ENCODE data around the gene ATP6V0A1. TPM values are rescaled to one million over a fixed set of nuclear protein-coding genes. Genes with fewer than 3 reads are reported as not detected.
A peak's percentile ranks its signal among the peaks of the same experiment; 100 is the strongest.
"Not testable (repeated sequence)": the region's sequence is repeated elsewhere in the genome, so short reads cannot be mapped to it uniquely, and the experiment has no call there.

Gene ATP6V0A1
- total RNA-seq, 1 donor from 2014 or later = 16.9 TPM

GRCh38 chr17:42537826-42538451 is 79.3 kb downstream of the ATP6V0A1 start:
- Mint-ChIP-seq H3K9me3 (no peaks in the 10 kb centered on the region), H3K36me3 (ENCODE audit: low read depth) (peaks cover 20% of the 10 kb centered on the region), H3K4me1 (peaks cover 32% of the 10 kb centered on the region), H3K4me3 (peak overlapping the region; percentile 79), H3K27me3 (peaks cover 6% of the 10 kb centered on the region), H3K27ac (peak overlapping the region; percentile 84)
- no peak for DNase-seq
- intact Hi-C loops (cut with micrococcal nuclease) = loop anchor here (2.0 kb wide), 1 partner anchor 17 kb away; no protein-coding TSS in a partner anchor

- H3K4me1 Mint-ChIP-seq = peaks cover 30% of the 10 kb centered on the region
Observed at GRCh38 chr17:42538482-42538881, 79.8 kb downstream of the ATP6V0A1 start.

GRCh38 chr17:42540558-42540957 is 81.9 kb downstream of the ATP6V0A1 start:
- DNase-seq; H3K27me3 Mint-ChIP-seq; H3K9me3 Mint-ChIP-seq; intact Hi-C loops (cut with micrococcal nuclease): not testable (repeated sequence)
- Mint-ChIP-seq H3K27ac (peak overlapping the region; percentile 74), H3K4me1 (peaks cover 26% of the 10 kb centered on the region), H3K36me3 (ENCODE audit: low read depth) (peaks cover 20% of the 10 kb centered on the region), H3K4me3 (peak overlapping the region; percentile 44)

More at GRCh38 chr17:42538482-42538881, 79.8 kb downstream of the ATP6V0A1 start:
- peaks cover 20% of the 10 kb centered on the region for H3K36me3 Mint-ChIP-seq (ENCODE audit: low read depth)
- no peaks in the 10 kb centered on the region for H3K9me3 Mint-ChIP-seq
- H3K4me3 Mint-ChIP-seq = no peak overlapping the region
- peaks cover 4% of the 10 kb centered on the region for H3K27me3 Mint-ChIP-seq
- intact Hi-C loops (cut with micrococcal nuclease) = no loop called here
- no peak for DNase-seq
- H3K27ac Mint-ChIP-seq = no peak overlapping the region

GRCh38 chr17:42541041-42541833 is 82.6 kb downstream of the ATP6V0A1 start:
- peaks cover 22% of the 10 kb centered on the region for H3K4me1 Mint-ChIP-seq
- H3K27ac Mint-ChIP-seq = peak overlapping the region; percentile 74
- no peaks in the 10 kb centered on the region for H3K9me3 Mint-ChIP-seq
- H3K27me3 Mint-ChIP-seq = no peaks in the 10 kb centered on the region
- intact Hi-C loops (cut with micrococcal nuclease) = no loop called here
- peak overlapping the region; percentile 44 for H3K4me3 Mint-ChIP-seq
- no peak for DNase-seq
- peaks cover 20% of the 10 kb centered on the region for H3K36me3 Mint-ChIP-seq (ENCODE audit: low read depth)

DNA sequence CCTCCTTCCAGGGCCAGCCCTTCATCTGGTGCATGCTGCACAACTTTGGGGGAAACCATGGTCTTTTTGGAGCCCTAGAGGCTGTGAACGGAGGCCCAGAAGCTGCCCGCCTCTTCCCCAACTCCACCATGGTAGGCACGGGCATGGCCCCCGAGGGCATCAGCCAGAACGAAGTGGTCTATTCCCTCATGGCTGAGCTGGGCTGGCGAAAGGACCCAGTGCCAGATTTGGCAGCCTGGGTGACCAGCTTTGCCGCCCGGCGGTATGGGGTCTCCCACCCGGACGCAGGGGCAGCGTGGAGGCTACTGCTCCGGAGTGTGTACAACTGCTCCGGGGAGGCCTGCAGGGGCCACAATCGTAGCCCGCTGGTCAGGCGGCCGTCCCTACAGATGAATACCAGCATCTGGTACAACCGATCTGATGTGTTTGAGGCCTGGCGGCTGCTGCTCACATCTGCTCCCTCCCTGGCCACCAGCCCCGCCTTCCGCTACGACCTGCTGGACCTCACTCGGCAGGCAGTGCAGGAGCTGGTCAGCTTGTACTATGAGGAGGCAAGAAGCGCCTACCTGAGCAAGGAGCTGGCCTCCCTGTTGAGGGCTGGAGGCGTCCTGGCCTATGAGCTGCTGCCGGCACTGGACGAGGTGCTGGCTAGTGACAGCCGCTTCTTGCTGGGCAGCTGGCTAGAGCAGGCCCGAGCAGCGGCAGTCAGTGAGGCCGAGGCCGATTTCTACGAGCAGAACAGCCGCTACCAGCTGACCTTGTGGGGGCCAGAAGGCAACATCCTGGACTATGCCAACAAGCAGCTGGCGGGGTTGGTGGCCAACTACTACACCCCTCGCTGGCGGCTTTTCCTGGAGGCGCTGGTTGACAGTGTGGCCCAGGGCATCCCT is 84.8 kb downstream of the ATP6V0A1 start:
- H3K4me1 Mint-ChIP-seq = peaks cover 16% of the 10 kb centered on the region
- no peaks in the 10 kb centered on the region for H3K27me3 Mint-ChIP-seq
- intact Hi-C loops (cut with micrococcal nuclease) = no loop called here
- H3K9me3 Mint-ChIP-seq = no peaks in the 10 kb centered on the region
- no peak overlapping the region for H3K27ac Mint-ChIP-seq
- peaks cover 17% of the 10 kb centered on the region for H3K36me3 Mint-ChIP-seq (ENCODE audit: low read depth)
- no peak overlapping the region for H3K4me3 Mint-ChIP-seq
- no peak for DNase-seq

- no peak for DNase-seq
- Mint-ChIP-seq H3K4me1 (peaks cover 23% of the 10 kb centered on the region), H3K9me3 (no peaks in the 10 kb centered on the region), H3K36me3 (ENCODE audit: low read depth) (peaks cover 11% of the 10 kb centered on the region), H3K27me3 (no peaks in the 10 kb centered on the region), H3K27ac (no peak overlapping the region), H3K4me3 (no peak overlapping the region)
- intact Hi-C loops (cut with micrococcal nuclease) = no loop called here
Observed at GRCh38 chr17:42544874-42545283, 86.2 kb downstream of the ATP6V0A1 start.

DNA sequence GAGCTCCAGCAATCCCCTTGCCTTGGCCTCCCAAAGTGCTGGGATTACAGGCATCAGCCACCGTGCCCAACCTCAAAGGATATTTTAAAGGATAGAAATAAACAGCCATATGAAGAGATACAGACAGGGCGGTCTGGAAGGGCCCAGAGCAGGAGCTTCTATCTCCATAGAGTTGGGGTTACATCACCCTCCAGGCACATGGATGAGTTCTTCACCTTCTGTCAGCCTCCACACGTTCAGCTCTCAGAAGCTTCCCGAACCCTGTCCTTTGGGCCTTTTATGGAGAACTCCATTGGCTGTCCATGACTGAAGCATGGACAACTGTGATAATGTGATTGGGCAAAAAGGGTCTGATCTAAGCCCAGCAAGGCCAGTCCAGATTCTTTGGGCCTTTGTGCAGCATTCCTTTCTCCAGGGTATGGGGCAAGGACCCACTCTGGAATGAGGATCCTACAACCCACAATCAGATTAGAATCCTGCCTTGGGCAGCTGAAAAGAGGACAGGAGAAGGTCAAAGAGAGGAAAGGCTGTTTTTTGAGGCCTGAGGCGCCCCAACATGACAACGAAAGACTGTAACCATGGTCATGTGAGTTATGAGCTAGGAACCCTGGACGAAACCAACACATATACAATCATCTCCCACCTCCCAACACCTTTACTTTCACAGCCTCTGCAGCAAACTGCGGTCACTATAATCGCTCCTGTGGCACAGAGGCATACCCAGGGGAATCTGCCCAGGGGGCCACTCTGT is 87.3 kb downstream of the ATP6V0A1 start:
- H3K36me3 Mint-ChIP-seq (ENCODE audit: low read depth); H3K4me3 Mint-ChIP-seq; intact Hi-C loops (cut with micrococcal nuclease); DNase-seq; H3K27ac Mint-ChIP-seq; H3K27me3 Mint-ChIP-seq; H3K9me3 Mint-ChIP-seq: not testable (repeated sequence)
- peaks cover 18% of the 10 kb centered on the region for H3K4me1 Mint-ChIP-seq

DNA sequence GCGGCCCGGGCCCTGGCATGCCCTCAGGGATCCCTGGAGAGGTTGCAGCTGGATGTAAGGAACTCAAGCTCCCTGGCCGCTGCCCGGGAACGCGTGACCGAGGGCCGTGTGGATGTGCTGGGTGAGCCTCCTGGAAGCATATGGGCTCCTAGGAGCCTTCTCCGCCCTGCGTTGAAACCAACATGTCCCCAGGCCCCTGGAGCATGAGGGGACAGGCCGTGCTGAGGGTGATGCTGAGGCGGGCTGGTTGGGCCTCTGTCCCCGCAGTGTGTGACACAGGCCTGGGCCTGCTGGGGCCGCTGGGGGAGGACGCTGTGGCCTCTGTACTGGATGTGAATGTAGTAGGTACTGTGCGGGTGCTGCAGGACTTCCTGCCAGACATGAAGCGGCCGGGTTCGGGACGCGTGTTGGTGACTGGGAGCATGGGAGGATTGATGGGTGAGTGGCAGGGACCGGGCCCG is 88.4 kb downstream of the ATP6V0A1 start:
- H3K27me3 Mint-ChIP-seq = no peaks in the 10 kb centered on the region
- H3K9me3 Mint-ChIP-seq = no peaks in the 10 kb centered on the region
- H3K4me3 Mint-ChIP-seq = no peak overlapping the region
- no peak overlapping the region for H3K27ac Mint-ChIP-seq
- H3K36me3 Mint-ChIP-seq (ENCODE audit: low read depth) = no peaks in the 10 kb centered on the region
- intact Hi-C loops (cut with micrococcal nuclease) = no loop called here
- DNase-seq = no peak
- peaks cover 11% of the 10 kb centered on the region for H3K4me1 Mint-ChIP-seq

DNA sequence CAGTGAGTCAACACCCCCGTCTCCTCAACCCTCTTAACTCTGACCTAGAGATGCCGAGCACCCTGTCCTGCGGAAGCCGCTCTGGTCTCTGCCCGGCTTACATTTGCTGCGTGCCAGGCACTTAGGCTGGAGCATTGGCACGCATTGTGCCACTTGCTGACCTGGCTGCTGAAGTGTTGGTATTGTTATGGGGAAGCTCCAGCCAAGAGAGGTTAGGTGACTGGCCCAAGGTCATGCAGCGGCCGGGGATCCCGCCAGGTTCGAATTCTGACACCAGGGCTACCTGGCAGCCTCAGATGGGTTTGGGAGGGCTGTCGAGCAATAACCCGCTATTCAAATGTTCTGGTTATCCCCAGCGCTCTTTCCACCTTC is 89.0 kb downstream of the ATP6V0A1 start:
- H3K4me1 Mint-ChIP-seq = peaks cover 11% of the 10 kb centered on the region
- DNase-seq = no peak
- H3K27ac Mint-ChIP-seq = no peak overlapping the region
- H3K27me3 Mint-ChIP-seq = no peaks in the 10 kb centered on the region
- no peak overlapping the region for H3K4me3 Mint-ChIP-seq
- H3K9me3 Mint-ChIP-seq = no peaks in the 10 kb centered on the region
- intact Hi-C loops (cut with micrococcal nuclease) = no loop called here
- no peaks in the 10 kb centered on the region for H3K36me3 Mint-ChIP-seq (ENCODE audit: low read depth)

GRCh38 chr17:42548070-42548837 is 89.6 kb downstream of the ATP6V0A1 start:
- H3K4me3 Mint-ChIP-seq = peak overlapping the region; percentile 32
- intact Hi-C loops (cut with micrococcal nuclease) = no loop called here

DNA sequence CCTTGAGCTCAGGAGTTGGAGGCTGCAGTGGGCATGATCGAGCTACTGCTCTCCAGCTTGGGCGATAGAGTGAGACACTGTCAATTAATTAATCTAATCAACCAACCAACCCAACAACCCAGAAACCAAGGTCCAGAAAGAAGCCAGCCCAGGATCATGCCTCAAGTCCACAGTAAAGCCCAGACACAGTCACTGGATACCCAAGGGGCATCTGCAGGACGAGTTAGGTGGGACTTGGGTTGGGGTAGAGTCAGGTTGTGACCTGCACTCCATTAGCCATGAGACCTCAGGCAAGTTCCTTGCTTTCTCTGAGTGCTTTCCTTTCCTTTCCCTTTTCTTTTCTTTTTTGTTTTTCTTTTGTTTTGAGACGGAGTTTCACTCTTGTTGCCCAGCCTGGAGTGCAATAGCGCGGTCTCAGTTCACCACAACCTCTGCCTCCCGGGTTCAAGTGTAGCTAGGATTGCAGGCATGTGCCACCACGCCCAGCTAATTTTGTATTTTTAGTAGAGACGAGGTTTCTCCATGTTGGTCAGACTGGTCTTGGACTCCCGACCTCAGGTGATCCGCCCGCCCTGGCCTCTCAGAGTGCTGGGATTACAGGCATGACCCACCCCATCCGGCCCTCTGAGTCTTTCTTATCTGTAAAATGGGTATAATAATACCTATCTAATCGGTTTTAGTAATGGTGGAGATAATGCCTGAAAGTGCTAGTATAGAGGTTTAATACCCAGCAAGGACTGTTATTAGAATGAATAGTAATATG is 90.5 kb downstream of the ATP6V0A1 start:
- H3K9me3 Mint-ChIP-seq = no peaks in the 10 kb centered on the region
- H3K4me1 Mint-ChIP-seq = peaks cover 13% of the 10 kb centered on the region
- peak overlapping the region; percentile 11 for H3K4me3 Mint-ChIP-seq
- no peak for DNase-seq
- peak overlapping the region; percentile 53 for H3K27ac Mint-ChIP-seq
- intact Hi-C loops (cut with micrococcal nuclease) = no loop called here
- no peaks in the 10 kb centered on the region for H3K36me3 Mint-ChIP-seq (ENCODE audit: low read depth)
- H3K27me3 Mint-ChIP-seq = no peaks in the 10 kb centered on the region

More at GRCh38 chr17:42548070-42548837, 89.6 kb downstream of the ATP6V0A1 start:
- no peak overlapping the region for H3K27ac Mint-ChIP-seq
- no peaks in the 10 kb centered on the region for H3K9me3 Mint-ChIP-seq
- no peaks in the 10 kb centered on the region for H3K27me3 Mint-ChIP-seq
- no peaks in the 10 kb centered on the region for H3K36me3 Mint-ChIP-seq (ENCODE audit: low read depth)
- DNase-seq = peak; percentile 93
- H3K4me1 Mint-ChIP-seq = peaks cover 11% of the 10 kb centered on the region

DNA sequence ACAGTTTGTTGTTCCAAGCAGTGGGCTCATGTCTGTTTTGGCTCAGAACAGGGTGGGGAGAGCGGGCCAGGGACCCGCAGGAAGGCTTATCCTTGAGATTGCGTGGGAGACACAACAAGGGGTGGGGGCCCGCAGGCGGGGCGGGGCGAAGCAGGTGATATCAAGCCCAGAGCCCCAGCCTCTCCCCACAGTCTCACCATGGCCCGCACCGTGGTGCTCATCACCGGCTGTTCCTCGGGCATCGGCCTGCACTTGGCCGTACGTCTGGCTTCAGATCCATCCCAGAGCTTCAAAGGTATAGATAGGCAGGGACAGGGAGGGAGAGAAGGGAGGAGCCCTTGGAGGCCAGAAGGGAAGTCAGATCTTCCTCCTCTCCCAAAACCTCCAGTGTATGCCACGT is 94.1 kb downstream of the ATP6V0A1 start, which contains the start of gene HSD17B1:
Gene HSD17B1, plus strand, starts transcription at position 188 of the 400 bp plus-strand sequence. Its CDS starts 11 bp downstream, at position 199.
- H3K9me3 Mint-ChIP-seq; DNase-seq; H3K36me3 Mint-ChIP-seq (ENCODE audit: low read depth); H3K27me3 Mint-ChIP-seq; intact Hi-C loops (cut with micrococcal nuclease): not testable (repeated sequence)
- peak within 1 kb of the TSS; percentile 95 for H3K4me3 Mint-ChIP-seq
- peak within 1 kb of the TSS; percentile 92 for H3K27ac Mint-ChIP-seq
- H3K4me1 Mint-ChIP-seq = peaks cover 26% of the 10 kb centered on the region
